Colonic mucosa (tissue), 4 donors: ENCODE results near the gene PLPP2. TPM values are rescaled to one million over a fixed set of nuclear protein-coding genes. Genes with fewer than 3 reads are reported as not detected.

ENCODE experiments used
- DNase-seq: peaks from one replicate; pipeline ENCODE4 v3.0.0-alpha.2; 2020
- H3K27ac ChIP-seq: fragments of 200-600 bp; one replicate; pipeline ENCODE4 v1.8.0; 2021
- H3K27me3 ChIP-seq: fragments of 200-600 bp; one replicate; pipeline ENCODE4 v1.8.0; 2021
- H3K36me3 ChIP-seq: fragments of 200-600 bp; one replicate; pipeline ENCODE4 v1.8.0; 2021
- H3K4me1 ChIP-seq: fragments of 200-600 bp; one replicate; pipeline ENCODE4 v1.8.0; 2021; ENCODE audit warnings: mild to moderate bottlenecking
- H3K4me3 ChIP-seq: fragments of 200-600 bp; one replicate; pipeline ENCODE4 v1.8.0; 2021
- H3K9ac ChIP-seq, 2 donors: one replicate each; pipeline ENCODE4 v1.7.0; 2013; ENCODE audit warnings: control low read depth in 2 of 2, low read depth in 2 of 2, low read length in 2 of 2
- H3K9me3 ChIP-seq: fragments of 200-600 bp; one replicate; pipeline ENCODE4 v1.8.0; 2021
- intact Hi-C: fragments of 100-400 bp; cut with DNase I; formaldehyde crosslinking; loops from one replicate; pipeline ENCODE4 v1.14.1; 2022
- total RNA-seq, 2 donors: library from RNA; stranded (reverse); fragmentation: NEBNext Ultra II Directional in 1 of 2; extraction: Animal tissue kit (Norgen Biotek cat#: 25700) in 1 of 2; gene quantifications; one replicate each; pipeline ENCODE4 v1.2.1, GENCODE V29; 2021
- TF ChIP-seq, protein P1 (sequence below): fragments of 200-600 bp; IDR thresholded peaks from one replicate; pipeline ENCODE4 v1.8.0; 2022; ENCODE audit warnings: antibody characterized with exemption, mild to moderate bottlenecking
- donor health status: healthy.
- donor health status: DM: no; HTN: no; CAD: no.
- donor health status: DM: no; HTN: no; CAD: no.

The PLPP2 gene
- total RNA-seq, 2 donors from 2014 or later: 83.4 to 88.6 TPM

DNA sequence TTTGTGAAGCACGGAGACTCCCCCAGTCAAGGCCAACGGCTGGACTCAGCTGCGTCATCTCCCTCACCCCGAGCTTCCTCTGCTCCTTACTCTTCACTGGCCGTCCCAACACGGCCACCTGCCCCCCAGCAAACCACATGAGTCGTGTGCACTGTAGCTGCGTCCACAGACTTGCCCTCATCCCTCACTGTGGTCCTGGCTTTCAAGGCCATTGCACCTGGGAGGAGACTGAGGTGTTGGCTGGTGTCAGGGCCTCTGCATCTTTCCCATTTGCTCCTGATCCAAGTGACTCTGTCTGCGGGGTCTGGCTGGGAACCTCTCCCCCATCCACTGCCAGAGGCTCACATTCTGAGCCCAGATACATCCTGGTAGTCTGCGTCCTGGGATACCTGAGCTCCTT lies 11.5 kb downstream of the PLPP2 start:
- Histone ChIP-seq H3K27me3 (no peaks in the 10 kb centered on the region), H3K36me3 (no peaks in the 10 kb centered on the region), H3K4me1 (no peaks in the 10 kb centered on the region), H3K9me3 (no peaks in the 10 kb centered on the region), H3K9ac (no peak overlapping the region), H3K27ac (no peak overlapping the region), H3K4me3 (no peak overlapping the region)
- TF ChIP-seq, protein P1, sequence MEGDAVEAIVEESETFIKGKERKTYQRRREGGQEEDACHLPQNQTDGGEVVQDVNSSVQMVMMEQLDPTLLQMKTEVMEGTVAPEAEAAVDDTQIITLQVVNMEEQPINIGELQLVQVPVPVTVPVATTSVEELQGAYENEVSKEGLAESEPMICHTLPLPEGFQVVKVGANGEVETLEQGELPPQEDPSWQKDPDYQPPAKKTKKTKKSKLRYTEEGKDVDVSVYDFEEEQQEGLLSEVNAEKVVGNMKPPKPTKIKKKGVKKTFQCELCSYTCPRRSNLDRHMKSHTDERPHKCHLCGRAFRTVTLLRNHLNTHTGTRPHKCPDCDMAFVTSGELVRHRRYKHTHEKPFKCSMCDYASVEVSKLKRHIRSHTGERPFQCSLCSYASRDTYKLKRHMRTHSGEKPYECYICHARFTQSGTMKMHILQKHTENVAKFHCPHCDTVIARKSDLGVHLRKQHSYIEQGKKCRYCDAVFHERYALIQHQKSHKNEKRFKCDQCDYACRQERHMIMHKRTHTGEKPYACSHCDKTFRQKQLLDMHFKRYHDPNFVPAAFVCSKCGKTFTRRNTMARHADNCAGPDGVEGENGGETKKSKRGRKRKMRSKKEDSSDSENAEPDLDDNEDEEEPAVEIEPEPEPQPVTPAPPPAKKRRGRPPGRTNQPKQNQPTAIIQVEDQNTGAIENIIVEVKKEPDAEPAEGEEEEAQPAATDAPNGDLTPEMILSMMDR: no peak
- no peak for DNase-seq
- intact Hi-C loops: no loop called here

DNA sequence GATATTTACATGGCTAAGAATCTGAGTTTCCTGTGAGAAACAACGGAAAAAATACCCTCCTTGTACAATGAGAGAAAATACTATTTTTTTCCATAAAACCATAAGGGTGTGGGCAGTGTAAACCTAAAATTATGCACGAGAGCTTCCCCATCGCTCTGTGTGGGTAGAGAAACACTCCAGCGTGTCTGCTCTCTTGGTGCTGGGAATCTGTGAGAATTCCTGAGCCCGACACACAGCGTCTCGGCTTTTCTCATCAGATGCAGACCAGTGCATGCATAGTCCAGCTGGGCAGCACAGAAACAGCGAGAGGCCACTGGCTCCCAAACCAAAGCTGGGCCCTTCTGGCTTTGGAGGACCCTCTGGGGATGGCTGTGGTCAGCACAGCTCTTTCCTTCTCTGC lies 12.0 kb downstream of the PLPP2 start:
- intact Hi-C loops: no loop called here
- TF ChIP-seq, protein P1: no peak
- Histone ChIP-seq H3K9me3 (no peaks in the 10 kb centered on the region), H3K36me3 (no peaks in the 10 kb centered on the region), H3K9ac (no peak overlapping the region), H3K27me3 (no peaks in the 10 kb centered on the region), H3K4me3 (no peak overlapping the region), H3K27ac (no peak overlapping the region), H3K4me1 (no peaks in the 10 kb centered on the region)
- no peak for DNase-seq

GRCh38 chr19:277581-278165 lies 13.5 kb downstream of the PLPP2 start:
- Histone ChIP-seq H3K4me1 (no peaks in the 10 kb centered on the region), H3K27ac (no peak overlapping the region), H3K4me3 (no peak overlapping the region), H3K9ac (no peak overlapping the region), H3K27me3 (no peaks in the 10 kb centered on the region), H3K36me3 (no peaks in the 10 kb centered on the region), H3K9me3 (no peaks in the 10 kb centered on the region)
- DNase-seq: no peak
- intact Hi-C loops: no loop called here
- TF ChIP-seq, protein P1: no peak

DNA sequence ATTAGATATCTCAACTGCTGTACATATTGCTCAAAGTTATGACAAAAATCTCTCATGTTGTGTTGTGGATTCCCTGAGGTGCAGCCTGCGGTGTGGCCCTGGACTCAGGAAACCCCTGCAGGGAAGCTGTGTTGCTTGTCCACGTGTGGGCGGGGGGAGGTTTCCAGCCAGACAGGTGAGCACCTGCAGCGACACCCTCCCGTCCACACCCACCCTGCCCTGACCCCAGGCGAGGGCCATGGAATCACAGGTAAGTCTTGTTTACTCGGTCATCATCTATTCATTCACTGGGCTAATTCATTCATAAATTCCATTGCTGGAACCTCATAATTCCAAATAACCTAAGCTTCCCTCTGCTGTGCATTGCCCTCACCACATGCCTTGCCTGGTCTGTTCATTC lies 14.1 kb downstream of the PLPP2 start:
- Histone ChIP-seq H3K27ac (no peak overlapping the region), H3K27me3 (no peaks in the 10 kb centered on the region), H3K4me3 (no peak overlapping the region), H3K9ac (no peak overlapping the region), H3K9me3 (no peaks in the 10 kb centered on the region), H3K36me3 (no peaks in the 10 kb centered on the region), H3K4me1 (no peaks in the 10 kb centered on the region)
- TF ChIP-seq, protein P1: no peak
- DNase-seq: no peak
- intact Hi-C loops: no loop called here

- Histone ChIP-seq H3K27ac (no peak overlapping the region), H3K9me3 (no peaks in the 10 kb centered on the region), H3K9ac (no peak overlapping the region), H3K27me3 (no peaks in the 10 kb centered on the region), H3K36me3 (no peaks in the 10 kb centered on the region), H3K4me1 (no peaks in the 10 kb centered on the region), H3K4me3 (no peak overlapping the region)
- TF ChIP-seq, protein P1: no peak
- intact Hi-C loops: no loop called here
- DNase-seq: no peak
These were observed 15.1 kb downstream of the PLPP2 start for GRCh38 chr19:275958-276646.
